NB4 (cell line): ENCODE data around the gene ZNF644.

Experiments used
- CTCF ChIP-seq: IDR thresholded peaks from one replicate; pipeline ENCODE4 v1.5.1; 2012; ENCODE audit warnings: low read depth, low read length
- MAX ChIP-seq: IDR thresholded peaks from 2 replicates; pipeline ENCODE4 v1.6.1; 2011; ENCODE audit warnings: low read depth, low read length
- POLR2A ChIP-seq: IDR thresholded peaks from 2 replicates; pipeline ENCODE4 v1.6.1; 2011; ENCODE audit warnings: mild to moderate bottlenecking; ENCODE audit not compliant: insufficient read length; ENCODE audit errors: extremely low read depth

DNA sequence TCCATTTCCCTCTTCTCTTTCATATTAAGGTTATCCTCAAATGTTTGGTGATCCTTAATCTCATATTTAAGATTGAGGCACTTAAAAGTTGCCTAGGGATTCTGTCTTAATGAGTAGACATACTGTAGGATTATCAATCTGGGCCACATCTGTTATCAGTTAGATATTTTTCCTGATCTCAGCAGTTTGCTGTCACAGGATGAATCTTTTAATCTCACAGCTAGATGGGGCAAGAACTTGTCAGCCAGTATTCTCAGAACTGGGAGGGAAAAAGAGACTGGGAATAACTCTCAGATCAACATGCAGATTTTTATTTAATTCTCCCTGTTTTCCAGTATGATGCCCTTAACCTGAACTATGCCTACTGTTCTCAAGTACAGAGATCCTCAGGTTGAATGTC is 14.0 kb downstream of the ZNF644 start:
- TF ChIP-seq CTCF (no peak), POLR2A (no peak), MAX (no peak)
